Hematopoietic multipotent progenitor cell treated with erythropoietin and hydrocortisone succinate and interleukin-3 and kit ligand, for 17 days (in vitro differentiated cells): ENCODE results near the gene RNF214.
"Not testable (repeated sequence)": the region's sequence is repeated elsewhere in the genome, so short reads cannot be mapped to it uniquely, and the experiment has no call there.

Source experiments
- DNase-seq: peaks from one replicate; pipeline ENCODE4 v3.0.0-alpha.2; 2015; ENCODE audit warnings: low spot score

RNF214 gene

GRCh38 chr11:117232092-117232878 is at the start of gene RNF214:
Gene RNF214 (plus strand): TSS chr11:117232671. CDS start chr11:117234273, 1,602 bp downstream.
- peak; percentile 88 for DNase-seq

- DNase-seq: not testable (repeated sequence)
Measured at GRCh38 chr11:117183178-117183577, 49.3 kb upstream of the RNF214 start.

- DNase-seq: no peak
Measured at GRCh38 chr11:117183724-117184349, 48.6 kb upstream of the RNF214 start.

- no peak for DNase-seq
Measured at GRCh38 chr11:117185736-117186430, 46.6 kb upstream of the RNF214 start.

- no peak for DNase-seq
Measured at GRCh38 chr11:117186431-117186761, 46.1 kb upstream of the RNF214 start.

- DNase-seq: no peak
Measured at GRCh38 chr11:117187007-117187406, 45.5 kb upstream of the RNF214 start.

GRCh38 chr11:117187428-117187798 is 45.1 kb upstream of the RNF214 start:
- DNase-seq: no peak

- no peak for DNase-seq
Measured at GRCh38 chr11:117187799-117188481, 44.5 kb upstream of the RNF214 start.

GRCh38 chr11:117188620-117189081 is 43.8 kb upstream of the RNF214 start:
- no peak for DNase-seq

GRCh38 chr11:117189191-117189940 is 43.1 kb upstream of the RNF214 start:
- no peak for DNase-seq

GRCh38 chr11:117189941-117190544 is 42.4 kb upstream of the RNF214 start:
- no peak for DNase-seq

- DNase-seq: no peak
Measured at GRCh38 chr11:117191680-117192400, 40.6 kb upstream of the RNF214 start.

- DNase-seq: no peak
Measured at GRCh38 chr11:117192401-117192875, 40.0 kb upstream of the RNF214 start.

- no peak for DNase-seq
Measured at GRCh38 chr11:117193130-117194020, 39.1 kb upstream of the RNF214 start.

GRCh38 chr11:117194267-117194666 is 38.2 kb upstream of the RNF214 start:
- no peak for DNase-seq

GRCh38 chr11:117195258-117195657 is 37.2 kb upstream of the RNF214 start:
- DNase-seq: no peak

- no peak for DNase-seq
Measured at GRCh38 chr11:117195761-117196160, 36.7 kb upstream of the RNF214 start.

GRCh38 chr11:117197006-117197405 is 35.5 kb upstream of the RNF214 start:
- no peak for DNase-seq
